B cell (primary cell): Measurements from ENCODE around the gene MAP4K4. TPM values are rescaled to one million over a fixed set of nuclear protein-coding genes. Genes with fewer than 3 reads are reported as not detected.
A peak's percentile ranks its signal among the peaks of the same experiment; 100 is the strongest.

Source experiments
- ATAC-seq: fragments of 200-7000 bp; cut with Tn5 transposase; one replicate; pipeline ENCODE4 v1.10.0; 2021; ENCODE audit warnings: low read depth, mild to moderate bottlenecking, moderate number of reproducible peaks, moderate library complexity
- CTCF ChIA-PET: fragments of 350-600 bp; sonication (Branson Sonifier 250); formaldehyde crosslinking; loops from one replicate; lab custom pipeline; 2021; ENCODE audit warnings: antibody characterized with exemption, inconsistent platforms; lab: Charles Lee
- POLR2A ChIA-PET: fragments of 350-600 bp; sonication (Branson Sonifier 250); formaldehyde crosslinking; loops from one replicate; lab custom pipeline; 2021; ENCODE audit warnings: antibody characterized with exemption; lab: Charles Lee
- DNase-seq: peaks from one replicate; pipeline ENCODE4 v3.0.0; 2013
- H2AFZ ChIP-seq: 2 replicates; pipeline ENCODE4 v1.6.1; 2012; ENCODE audit warnings: mild to moderate bottlenecking, low read depth, low read length; ENCODE audit not compliant: insufficient read depth, poor library complexity, severe bottlenecking
- H3K27ac ChIP-seq, 2 donors: 1 replicate in 1 of 2; 2 replicates in 1 of 2; pipeline ENCODE4 v1.5.1; 2012 to 2013; ENCODE audit warnings: low read length in 2 of 2, mild to moderate bottlenecking in 2 of 2, moderate library complexity in 1 of 2
- H3K27me3 ChIP-seq, 4 experiments: fragments of 200-600 bp in 1 of 4; sonication (generic) in 1 of 4; replicated peaks in 1 of 4; 1 replicate in 2 of 4; 2 replicates in 2 of 4; pipeline versions ENCODE4 v1.6.1 to v1.7.0; 2013 to 2016; ENCODE audit warnings: low read length in 3 of 4, mild to moderate bottlenecking in 2 of 4, mixed read lengths in 1 of 4, moderate library complexity in 1 of 4; ENCODE audit not compliant: insufficient read depth in 4 of 4, control insufficient read depth in 3 of 4; ENCODE audit errors: control extremely low read depth in 1 of 4
- H3K36me3 ChIP-seq, 2 experiments: replicated peaks in 1 of 2; 1 replicate in 1 of 2; 2 replicates in 1 of 2; pipeline versions ENCODE4 v1.6.1 to v1.7.1; 2013; ENCODE audit warnings: low read length in 1 of 2; ENCODE audit not compliant: insufficient read depth in 2 of 2, control insufficient read depth in 1 of 2; ENCODE audit errors: control extremely low read depth in 1 of 2, extremely low read depth in 1 of 2
- H3K4me1 ChIP-seq, 2 donors: fragments of 200-600 bp in 1 of 2; sonication (generic) in 1 of 2; 1 replicate in 1 of 2; 2 replicates in 1 of 2; pipeline versions ENCODE4 v1.5.1 to v1.6.1; 2013 to 2017; ENCODE audit warnings: low read length in 2 of 2; ENCODE audit not compliant: control insufficient read depth in 2 of 2, insufficient read depth in 2 of 2
- H3K4me2 ChIP-seq: replicated peaks from 2 replicates; pipeline ENCODE3; 2012; ENCODE audit warnings: mild to moderate bottlenecking, low read depth, low read length; ENCODE audit not compliant: poor library complexity, severe bottlenecking
- H3K4me3 ChIP-seq, 5 experiments: fragments of 200-600 bp in 1 of 5; sonication (generic) in 1 of 5; 1 replicate in 3 of 5; 2 replicates in 2 of 5; pipeline versions ENCODE4 v1.5.1 to v1.7.0; 2011 to 2016; ENCODE audit warnings: low read length in 4 of 5, mild to moderate bottlenecking in 4 of 5, low read depth in 2 of 5, control low read depth in 1 of 5, moderate library complexity in 1 of 5; ENCODE audit not compliant: insufficient read depth in 1 of 5; ENCODE audit errors: control extremely low read depth in 1 of 5, extremely low read depth in 1 of 5
- H3K79me2 ChIP-seq: fragments of 200-600 bp; sonication (generic); one replicate; pipeline ENCODE4 v1.6.0; 2016; ENCODE audit warnings: low read length; ENCODE audit not compliant: control insufficient read depth, insufficient read depth
- H3K9ac ChIP-seq: fragments of 200-600 bp; sonication (generic); 2 replicates; pipeline ENCODE4 v1.6.1; 2017; ENCODE audit warnings: mild to moderate bottlenecking, low read length, moderate library complexity
- H3K9me3 ChIP-seq, 3 donors: one replicate each; pipeline versions ENCODE4 v1.6.1 to v1.7.1; 2013; ENCODE audit warnings: low read length in 2 of 3; ENCODE audit not compliant: control insufficient read depth in 2 of 3, insufficient read depth in 1 of 3; ENCODE audit errors: control extremely low read depth in 1 of 3
- H4K20me1 ChIP-seq: 2 replicates; pipeline ENCODE4 v1.6.0; 2012; ENCODE audit warnings: mild to moderate bottlenecking, low read length; ENCODE audit not compliant: insufficient read depth, control insufficient read depth, poor library complexity, severe bottlenecking
- H3K27ac Mint-ChIP-seq: one replicate; pipeline ENCODE4 v1.8.0; 2021; ENCODE audit warnings: mixed read lengths
- H3K27me3 Mint-ChIP-seq: one replicate; pipeline ENCODE4 v1.8.0; 2021; ENCODE audit warnings: mixed read lengths
- H3K4me1 Mint-ChIP-seq: one replicate; pipeline ENCODE4 v1.8.0; 2021; ENCODE audit warnings: mixed read lengths
- H3K4me3 Mint-ChIP-seq: one replicate; pipeline ENCODE4 v1.8.0; 2021; ENCODE audit warnings: mixed read lengths
- H3K9me3 Mint-ChIP-seq: one replicate; pipeline ENCODE4 v1.8.0; 2022; ENCODE audit warnings: mixed read lengths; ENCODE audit not compliant: insufficient read depth
- CTCF ChIP-seq: fragments of 200-600 bp; IDR thresholded peaks from one replicate; pipeline ENCODE4 v1.8.0; 2022; ENCODE audit warnings: antibody characterized with exemption, mild to moderate bottlenecking
- EZH2 ChIP-seq: IDR thresholded peaks from 2 replicates; pipeline ENCODE4 v1.6.1; 2012; ENCODE audit warnings: borderline replicate concordance, low read depth, mild to moderate bottlenecking, moderate library complexity, low read length; ENCODE audit not compliant: insufficient read depth, poor library complexity, severe bottlenecking
- WGBS: methylation state at CpG from one replicate; pipeline ENCODE4 v1.1.5; 2013; ENCODE audit warnings: missing lambda C conversion rate; ENCODE audit not compliant: insufficient coverage; 5-methylcytosine and 5-hydroxymethylcytosine counted together
- intact Hi-C: fragments of 100-400 bp; cut with micrococcal nuclease; formaldehyde crosslinking; loops from one replicate; pipeline ENCODE4 v1.10.0; 2022
- polyA plus RNA-seq: library from polyadenylated mRNA; depleted of rRNA; stranded (reverse); fragments of >200 nt; gene quantifications from 2 replicates; pipeline ENCODE4 v1.2.3, GENCODE V29; 2012
- total RNA-seq, 2 donors: library from RNA; stranded (reverse); fragments of 120-200 nt in 1 of 2; gene quantifications; 1 replicate in 1 of 2; 2 replicates in 1 of 2; pipeline versions ENCODE4 v1.2.3 to v1.2.4, GENCODE V29; 2013 to 2022

The MAP4K4 gene
- total and polyA plus RNA-seq, 2 donors (not counting 1 experiment from before 2014, with no cell fraction given) = 54.8 to 280 TPM

- Mint-ChIP-seq H3K4me1 (peaks cover 81% of the 10 kb centered on the region), H3K27me3 (no peaks in the 10 kb centered on the region), H3K9me3 (no peaks in the 10 kb centered on the region), H3K4me3 (peak overlapping the region; percentile 32), H3K27ac (peak overlapping the region; percentile 69)
- no peaks in the 10 kb centered on the region for H3K27me3 ChIP-seq
- peaks cover 46 to 47% of the 10 kb centered on the region in 2 donors for H3K4me1 ChIP-seq
- DNase-seq = no peak
- H4K20me1 ChIP-seq = peaks cover 83% of the 10 kb centered on the region
- intact Hi-C loops = loop anchor here (5.0 kb wide), 2 partner anchors 38 to 53 kb away; no protein-coding TSS in a partner anchor
- H3K36me3 ChIP-seq = peaks cover 0 to 3% of the 10 kb centered on the region in 2 experiments
- peaks cover 96% of the 10 kb centered on the region for H3K79me2 ChIP-seq
- H3K4me2 ChIP-seq = peak overlapping the region; percentile 32
- TF ChIP-seq EZH2 = no peak
- no peak for TF ChIP-seq CTCF
- H2AFZ ChIP-seq = no peak overlapping the region
- POLR2A ChIA-PET = no interaction called here
- no peak overlapping the region for H3K9ac ChIP-seq
- peak overlapping the region in 1 of 2 donors; percentile 63 for H3K27ac ChIP-seq
- H3K9me3 ChIP-seq = no peaks in the 10 kb centered on the region
- WGBS = 97% methylated on average over 4 of the region's 9 CpGs
- CTCF ChIA-PET = interaction anchor here (0.8 to 1.8 kb wide), 7 partner anchors 17 to 463 kb away, joined by 3 to 9 read pairs (median 4); no protein-coding TSS in a partner anchor
- ATAC-seq = no peak
- H3K4me3 ChIP-seq = no peak overlapping the region
Measured at GRCh38 chr2:101805152-101806088, 107.9 kb downstream of the MAP4K4 start.
